SK-N-DZ (cell line): Measurements from ENCODE around the gene NELFA.

Experiments used
- DNase-seq: peaks from one replicate; pipeline ENCODE4 v3.0.0-alpha.2; 2015; ENCODE audit warnings: low spot score

NELFA gene

GRCh38 chr4:1982124-1983052, 26.4 kb downstream of the NELFA start:
- no peak for DNase-seq

- DNase-seq, result no peak
These were observed 27.3 kb downstream of the NELFA start for GRCh38 chr4:1981251-1982058.

- no peak for DNase-seq
These were observed 28.2 kb downstream of the NELFA start for GRCh38 chr4:1980561-1981041.

- DNase-seq, result no peak
These were observed 29.1 kb downstream of the NELFA start for GRCh38 chr4:1979477-1980196.

- no peak for DNase-seq
These were observed 29.9 kb downstream of the NELFA start for GRCh38 chr4:1978741-1979476.

GRCh38 chr4:1978226-1978625, 30.5 kb downstream of the NELFA start:
- DNase-seq, result no peak

GRCh38 chr4:1976416-1977352, 32.1 kb downstream of the NELFA start:
- DNase-seq, result no peak

- no peak for DNase-seq
These were observed 32.9 kb downstream of the NELFA start for GRCh38 chr4:1975880-1976279.

- DNase-seq, result no peak
These were observed 33.4 kb downstream of the NELFA start for GRCh38 chr4:1975391-1975801.

- DNase-seq, result no peak
These were observed 33.9 kb downstream of the NELFA start for GRCh38 chr4:1974840-1975239.

GRCh38 chr4:1973661-1974060, 35.1 kb downstream of the NELFA start:
- no peak for DNase-seq

GRCh38 chr4:1973218-1973617, 35.6 kb downstream of the NELFA start:
- DNase-seq, result no peak

- DNase-seq, result no peak
These were observed 36.4 kb downstream of the NELFA start for GRCh38 chr4:1972414-1972813.

- no peak for DNase-seq
These were observed 37.1 kb downstream of the NELFA start for GRCh38 chr4:1971456-1972200.

GRCh38 chr4:1970926-1971325, 37.8 kb downstream of the NELFA start:
- DNase-seq, result no peak

GRCh38 chr4:1969928-1970723, 38.6 kb downstream of the NELFA start:
- DNase-seq, result no peak

- no peak for DNase-seq
These were observed 40.0 kb downstream of the NELFA start for GRCh38 chr4:1968686-1969295.
